ENCODE data around the gene SLC25A47. TPM values are rescaled to one million over a fixed set of nuclear protein-coding genes. Genes with fewer than 3 reads are reported as not detected.

Gene SLC25A47
- total RNA-seq, 1 experiment from 2014 or later: not detected

- H3K4me3 ChIP-seq (ENCODE audit: low read depth in 2 of 2, low read length in 2 of 2): no peak overlapping the region
Observed at GRCh38 chr14:100288382-100289185, 34.6 kb upstream of the SLC25A47 start.

More at GRCh38 chr14:100288382-100289185, 34.6 kb upstream of the SLC25A47 start:
- POLR2A ChIA-PET: no interaction called here
- ATAC-seq (no peak), DNase-seq (ENCODE audit: low read depth, low spot score) (no peak)
- Histone ChIP-seq H3K4me1 (ENCODE audit: control insufficient read depth, insufficient read depth, low read length) (peaks cover 20% of the 10 kb centered on the region), H3K27ac (ENCODE audit: low read length) (no peak overlapping the region), H3K36me3 (ENCODE audit: control insufficient read depth, insufficient read depth, low read length) (no peaks in the 10 kb centered on the region), H3K9me3 (ENCODE audit: control insufficient read depth, insufficient read depth, low read depth, low read length) (no peaks in the 10 kb centered on the region), H3K27me3 (ENCODE audit: control insufficient read depth, insufficient read depth, low read length) (no peaks in the 10 kb centered on the region)
- CTCF ChIA-PET: interaction anchor here (0.6 kb wide), 2 partner anchors 14 to 213 kb away, joined by 3 to 5 read pairs; no protein-coding TSS in a partner anchor
- in situ Hi-C loops (cut with HindIII; ENCODE audit: low pct_unique_long_range_greater_than_20kb, low sequenced_read_pairs) (no loop called here), intact Hi-C loops (cut with micrococcal nuclease; ENCODE audit: unreplicated experiment) (no loop called here)
- no TSS peak for BruUV-seq (replicated peaks)
- TF ChIP-seq SIN3A (IDR thresholded peaks at IDR 0.05; ENCODE audit: borderline replicate concordance, insufficient read depth, low read depth, low read length) (no peak), TCF7L2 (IDR thresholded peaks at IDR 0.05; ENCODE audit: low read depth, low read length) (no peak), REST (IDR thresholded peaks at IDR 0.05; ENCODE audit: insufficient read depth in 1 of 2, low read depth in 2 of 2, low read length in 1 of 2) (no peak), CTCF (IDR thresholded peaks at IDR 0.05) (no peak), POLR2AphosphoS5 (IDR thresholded peaks at IDR 0.05; ENCODE audit: low read depth, low read length) (no peak)
